ENCODE results near the gene UROD. TPM values are rescaled to one million over a fixed set of nuclear protein-coding genes. Genes with fewer than 3 reads are reported as not detected.

The UROD gene
- 10 to 100 TPM; 44.8 to 69.8 (median 51.3) TPM for total RNA-seq
- long read RNA-seq, donor 1, transcript UROD-201 (10 exons, 1,300 nt): major isoform, 41 of 79 reads
- long read RNA-seq, donor 1, partial matches to known transcripts: 4 of 79 reads
- long read RNA-seq, donor 1, other reads (novel, unspliced or antisense): 34 of 79 reads
- long read RNA-seq, donor 2, transcript UROD-201 (10 exons, 1,300 nt): major isoform, 23 of 40 reads
- long read RNA-seq, donor 2, partial matches to known transcripts: 5 of 40 reads
- long read RNA-seq, donor 2, other reads (novel, unspliced or antisense): 11 of 40 reads

DNA sequence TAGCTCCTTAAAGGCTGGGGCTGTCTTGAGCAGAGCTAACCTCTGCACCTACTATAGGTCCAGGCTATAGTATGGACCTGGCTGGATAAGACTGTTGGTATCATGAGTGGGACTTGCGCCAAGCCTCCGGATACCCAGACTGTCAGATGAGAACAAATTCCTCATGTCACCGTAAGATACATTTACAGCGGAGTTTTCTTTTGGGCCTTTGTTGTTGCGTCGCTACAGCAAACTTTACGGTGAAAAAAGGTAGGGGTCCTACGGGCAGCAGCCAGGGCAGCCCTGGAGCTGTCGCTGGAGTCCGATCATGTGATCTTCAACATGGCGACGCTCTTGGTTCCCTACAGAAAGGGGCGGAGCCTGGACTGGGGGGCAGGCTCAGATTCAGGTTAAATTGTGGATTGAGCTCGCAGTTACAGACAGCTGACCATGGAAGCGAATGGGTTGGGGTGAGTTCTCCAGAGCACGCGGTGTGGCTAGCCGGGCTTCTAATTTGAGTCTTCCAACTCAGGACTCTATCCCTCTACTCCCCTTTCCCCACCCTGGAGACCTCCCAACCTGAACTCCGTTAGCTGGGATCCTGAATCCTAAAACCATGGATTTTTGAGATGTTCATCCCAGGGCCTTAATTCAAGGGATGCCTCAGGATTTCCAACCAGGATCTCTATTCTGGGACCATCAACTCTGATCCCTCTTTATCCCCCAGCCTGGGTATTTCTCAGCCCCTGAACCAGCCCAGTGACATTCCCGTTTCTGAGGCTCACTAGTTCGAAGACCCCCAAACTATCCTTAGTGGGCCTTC lies at the start of gene UROD:
UROD (plus strand) TSS at position 418 of the 802 bp plus-strand sequence; CDS start at position 430, 12 bp downstream.
- intact Hi-C loops (cut with DNase I, micrococcal nuclease): loop anchor here in 1 of 2 donors (5.0 to 10.0 kb wide), 3 partner anchors 217 to 290 kb away; no protein-coding TSS in a partner anchor
- Histone ChIP-seq H3K36me3 (ENCODE audit: low read depth) (peaks cover 5% of the 10 kb centered on the region), H3K4me1 (ENCODE audit: low read depth) (peaks cover 30% of the 10 kb centered on the region), H3K9me3 (no peaks in the 10 kb centered on the region), H3K4me3 (peak within 1 kb of the TSS; percentile 94)
- ATAC-seq (peak; percentile 84), DNase-seq (peak; percentile 93 to 97 (median 93))
- no peak for TF ChIP-seq CTCF (IDR thresholded peaks at IDR 0.05)

DNA sequence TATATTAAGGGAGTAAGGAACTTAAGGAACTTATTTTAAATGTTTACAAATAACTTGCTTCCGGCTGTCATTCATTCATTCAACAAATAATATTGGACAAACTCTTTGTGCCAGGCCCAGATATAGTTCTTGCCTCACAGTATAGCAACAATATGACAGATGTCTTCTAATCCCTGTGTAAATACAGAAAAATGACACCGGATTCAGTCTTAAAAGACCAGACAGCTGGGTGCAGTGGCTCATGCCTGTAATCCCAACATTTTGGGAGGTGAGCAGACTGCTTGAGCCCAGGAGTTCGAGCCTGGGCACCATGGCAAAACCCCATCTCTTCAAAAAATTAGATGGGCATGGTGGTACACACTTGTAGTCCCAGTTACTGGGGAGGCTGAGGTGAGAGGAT lies 49.3 kb upstream of the UROD start:
- DNase-seq (no peak), ATAC-seq (no peak)
- Histone ChIP-seq H3K4me1 (ENCODE audit: low read depth) (no peaks in the 10 kb centered on the region), H3K9me3 (no peaks in the 10 kb centered on the region), H3K36me3 (ENCODE audit: low read depth) (no peaks in the 10 kb centered on the region), H3K4me3 (no peak overlapping the region)
- TF ChIP-seq CTCF (IDR thresholded peaks at IDR 0.05): no peak
- intact Hi-C loops (cut with DNase I, micrococcal nuclease): no loop called here

DNA sequence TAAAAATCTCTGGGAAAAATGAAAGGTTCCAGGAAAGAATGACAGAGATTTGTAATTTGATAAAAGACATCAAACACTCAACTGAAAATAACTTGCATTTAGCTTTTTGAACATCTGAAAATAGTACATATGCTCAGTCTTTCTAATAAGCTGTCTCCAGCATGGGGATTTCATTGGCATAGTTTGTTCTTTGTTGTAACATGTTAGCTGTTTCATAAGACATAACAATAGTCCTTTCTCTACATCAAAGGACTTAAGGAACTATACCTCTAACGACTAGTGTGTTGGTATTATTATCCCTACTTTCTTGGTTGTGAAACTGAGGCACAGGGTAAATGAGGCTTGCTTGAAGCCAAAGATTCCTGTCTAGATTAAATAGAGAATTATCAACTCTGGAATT lies 47.7 kb upstream of the UROD start:
- no peaks in the 10 kb centered on the region for H3K9me3 ChIP-seq
- intact Hi-C loops (cut with DNase I, micrococcal nuclease): no loop called here

DNA sequence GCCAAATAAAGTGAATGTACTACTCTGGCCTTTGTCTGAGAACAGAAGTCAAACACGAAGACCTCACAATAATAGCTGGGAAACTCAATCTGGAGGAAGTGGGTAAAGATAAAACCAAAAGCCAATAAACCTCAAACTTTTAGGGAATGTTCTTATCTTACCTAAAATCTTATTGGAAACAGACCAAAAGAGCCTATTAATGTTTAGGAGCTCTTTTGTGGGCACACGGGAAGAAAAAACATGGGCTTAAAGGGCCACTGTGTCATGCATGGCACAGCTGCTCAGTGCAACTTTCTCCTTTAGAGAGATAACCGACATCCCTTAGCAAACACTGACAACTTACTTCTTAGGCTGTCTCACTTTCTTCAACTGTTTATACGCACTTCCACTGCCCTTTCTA lies 41.7 kb upstream of the UROD start:
- intact Hi-C loops (cut with DNase I, micrococcal nuclease): no loop called here
- no peak overlapping the region for H3K4me3 ChIP-seq
- TF ChIP-seq CTCF (IDR thresholded peaks at IDR 0.05): no peak
- no peak for ATAC-seq
- H3K4me1 ChIP-seq (ENCODE audit: low read depth): no peaks in the 10 kb centered on the region
- DNase-seq: no peak
- H3K9me3 ChIP-seq: no peaks in the 10 kb centered on the region
- H3K36me3 ChIP-seq (ENCODE audit: low read depth): no peaks in the 10 kb centered on the region

More for the DNA sequence above, 47.7 kb upstream of the UROD start:
- no peak for ATAC-seq
- Histone ChIP-seq H3K36me3 (ENCODE audit: low read depth) (no peaks in the 10 kb centered on the region), H3K4me3 (no peak overlapping the region), H3K4me1 (ENCODE audit: low read depth) (no peaks in the 10 kb centered on the region)
- no peak for TF ChIP-seq CTCF (IDR thresholded peaks at IDR 0.05)
- no peak for DNase-seq

GRCh38 chr1:44973645-44974044 lies 38.4 kb upstream of the UROD start:
- H3K4me1 ChIP-seq (ENCODE audit: low read depth): no peaks in the 10 kb centered on the region
- TF ChIP-seq CTCF (IDR thresholded peaks at IDR 0.05): no peak
- DNase-seq: no peak
- intact Hi-C loops (cut with DNase I, micrococcal nuclease): no loop called here
- no peak overlapping the region for H3K4me3 ChIP-seq
- ATAC-seq: no peak
- H3K9me3 ChIP-seq: no peaks in the 10 kb centered on the region
- H3K36me3 ChIP-seq (ENCODE audit: low read depth): no peaks in the 10 kb centered on the region
